HG02973 (cell line): ENCODE data around the gene SLIT1.

Experiments
- ATAC-seq: cut with Tn5 transposase; IDR thresholded peaks from one replicate; pipeline ENCODE4 v1.9.1; 2021; ENCODE audit warnings: moderate library complexity; ENCODE audit not compliant: unreplicated experiment

SLIT1 gene

DNA sequence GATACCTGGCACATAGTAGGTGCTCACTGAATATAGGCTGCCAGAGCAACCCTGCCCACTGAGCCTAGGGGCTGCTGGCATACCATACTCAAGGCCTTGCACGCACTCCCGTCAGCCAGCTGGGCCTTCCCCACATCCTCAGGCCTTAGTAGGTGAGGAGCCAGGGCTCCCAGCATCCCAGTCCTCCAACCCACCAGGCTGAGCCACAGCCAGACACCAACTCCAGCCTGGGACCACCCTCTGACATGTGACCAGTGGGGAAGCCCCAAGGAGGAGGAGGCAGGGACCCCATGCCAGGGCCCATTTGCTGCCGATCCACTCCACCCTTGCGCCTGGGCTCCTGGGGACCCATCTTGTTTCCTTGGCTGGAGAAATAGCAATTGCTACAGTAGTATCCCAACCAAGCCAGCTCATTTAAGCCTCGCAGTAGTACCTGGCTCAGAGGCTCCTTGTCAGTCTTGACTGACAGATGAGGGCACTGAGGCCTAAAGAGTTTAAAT is 11.4 kb downstream of the SLIT1 start:
- ATAC-seq: no peak

DNA sequence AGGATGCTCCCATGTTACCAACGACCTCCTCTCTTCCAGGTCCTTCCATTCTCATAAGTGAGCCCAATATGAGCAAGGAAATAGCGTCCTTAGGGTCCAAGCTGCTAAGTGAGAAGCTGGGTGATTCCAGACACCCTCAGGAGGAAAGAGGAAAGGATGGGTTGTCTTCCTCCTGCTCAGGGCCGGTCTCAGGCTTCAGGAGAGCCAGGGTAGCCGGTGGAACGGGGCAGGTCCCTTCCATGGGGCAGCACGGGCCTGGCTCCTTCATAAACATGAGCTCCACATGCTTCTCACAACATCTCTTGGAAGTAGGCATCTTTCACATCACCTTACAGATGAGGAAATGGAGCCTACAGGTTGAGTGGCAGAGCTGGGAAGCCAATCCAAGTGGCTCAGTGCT is 12.7 kb downstream of the SLIT1 start:
- ATAC-seq: no peak

DNA sequence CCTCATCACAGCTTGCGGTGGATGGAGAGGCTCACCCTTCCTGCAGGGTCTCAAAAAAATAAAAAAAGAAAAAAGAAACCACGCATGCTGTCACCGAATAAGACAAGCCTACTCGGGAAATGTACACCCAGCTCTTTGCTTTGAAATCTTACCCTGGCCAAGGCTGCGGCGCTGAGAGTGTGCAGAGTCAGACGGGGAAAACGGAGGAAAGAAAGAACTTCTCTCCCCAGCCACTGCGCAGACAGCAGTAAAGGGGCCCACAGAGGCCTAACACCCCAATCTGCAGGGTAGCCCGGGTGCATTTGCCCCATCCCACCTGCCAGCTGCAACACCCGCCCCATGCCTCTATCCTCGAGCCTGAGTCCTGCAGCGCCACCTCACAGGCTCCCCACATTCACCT is 14.8 kb downstream of the SLIT1 start:
- no peak for ATAC-seq

DNA sequence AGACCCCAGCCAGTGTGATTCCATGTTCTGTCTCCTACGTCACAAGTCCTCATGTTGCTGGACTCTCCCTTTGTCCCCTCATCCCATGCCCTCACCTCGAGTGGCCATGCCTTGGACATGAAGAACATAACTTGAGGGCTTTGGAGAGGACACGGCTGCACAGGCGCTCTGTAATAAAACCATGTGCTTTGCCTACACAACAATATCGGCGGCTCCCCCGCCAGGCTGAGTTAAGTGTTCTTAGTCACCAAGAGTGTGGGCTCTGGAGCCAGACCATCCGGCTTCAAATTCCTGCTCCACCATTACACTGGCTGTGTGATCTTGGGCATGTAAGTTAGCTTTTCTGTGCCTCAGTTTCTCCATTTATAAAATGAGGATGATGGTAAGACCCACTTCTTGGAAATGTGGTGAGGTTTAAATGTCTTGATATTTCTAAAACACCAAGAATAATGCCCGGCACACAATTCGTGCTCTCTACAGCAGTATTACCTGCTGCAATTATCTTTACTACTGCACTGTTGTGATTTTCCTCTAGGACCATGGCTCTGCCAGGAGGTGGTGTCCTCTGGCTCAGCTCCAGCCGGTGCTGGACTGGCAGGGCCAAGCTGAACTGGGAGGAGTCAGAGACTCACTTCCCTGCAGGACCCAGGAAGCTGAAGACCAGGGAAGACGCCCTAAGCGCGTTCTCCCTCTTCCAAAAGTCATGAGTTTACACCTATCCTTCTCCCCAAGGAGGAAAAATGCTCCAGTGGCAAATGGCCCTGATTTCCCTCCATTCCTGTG is 15.7 kb downstream of the SLIT1 start:
- ATAC-seq: no peak

DNA sequence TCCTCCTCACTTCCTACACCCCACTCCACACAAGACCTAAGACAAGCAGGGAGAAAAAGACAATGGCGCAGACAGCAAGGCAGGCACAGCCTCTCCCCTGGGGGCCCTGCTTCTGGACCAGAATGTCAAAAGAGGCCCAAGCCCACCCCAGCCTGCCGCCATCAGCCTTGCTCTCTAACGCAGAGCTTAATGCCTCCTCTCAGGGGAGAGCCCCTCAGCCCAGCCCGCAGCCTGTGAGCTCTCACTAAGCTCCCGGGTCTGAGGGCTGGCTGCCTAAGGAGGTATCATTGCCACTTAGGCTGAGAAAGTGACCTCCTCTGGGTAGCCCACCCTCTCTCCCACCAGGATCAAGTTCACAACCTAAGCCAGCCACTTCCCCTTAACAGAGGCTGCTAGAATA is 16.7 kb downstream of the SLIT1 start:
- no peak for ATAC-seq

DNA sequence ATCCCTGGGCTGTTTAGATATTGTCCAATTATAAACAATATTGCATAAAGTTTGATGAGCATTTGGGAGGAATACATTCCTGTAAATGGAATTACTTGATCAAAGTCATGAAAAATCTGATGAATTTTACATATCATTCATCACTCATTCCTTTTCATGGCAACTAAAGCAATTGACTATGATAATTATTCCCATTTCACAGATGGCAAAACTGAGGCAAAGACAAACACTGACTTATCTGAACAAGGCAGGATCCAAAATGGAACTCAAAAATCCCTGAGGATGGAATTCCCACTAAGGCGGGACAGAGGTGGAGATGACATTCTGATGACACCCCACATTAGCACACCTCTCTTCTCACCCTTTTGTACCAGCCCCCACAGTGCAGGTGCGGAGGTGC is 17.1 kb downstream of the SLIT1 start:
- no peak for ATAC-seq

DNA sequence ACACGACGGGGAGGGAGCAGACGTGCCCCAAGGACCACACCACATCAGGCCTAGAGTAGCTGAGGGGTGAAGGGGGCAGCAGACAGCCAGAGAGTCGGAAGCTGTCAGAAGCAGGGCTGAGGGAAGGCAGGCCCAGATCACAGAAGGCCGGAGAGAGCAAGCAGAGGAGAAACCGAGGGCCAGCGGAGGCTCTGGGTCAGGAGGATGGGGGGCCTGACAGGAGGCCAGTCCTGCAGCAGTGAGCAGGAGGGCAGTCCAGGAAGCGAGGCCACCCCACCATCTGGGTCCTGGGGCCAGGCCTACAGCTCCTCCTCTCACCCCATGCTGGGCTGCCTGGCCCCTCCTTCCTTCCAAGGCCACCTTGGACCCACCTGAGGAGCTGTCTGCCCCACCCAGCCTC is 20.3 kb downstream of the SLIT1 start:
- no peak for ATAC-seq

DNA sequence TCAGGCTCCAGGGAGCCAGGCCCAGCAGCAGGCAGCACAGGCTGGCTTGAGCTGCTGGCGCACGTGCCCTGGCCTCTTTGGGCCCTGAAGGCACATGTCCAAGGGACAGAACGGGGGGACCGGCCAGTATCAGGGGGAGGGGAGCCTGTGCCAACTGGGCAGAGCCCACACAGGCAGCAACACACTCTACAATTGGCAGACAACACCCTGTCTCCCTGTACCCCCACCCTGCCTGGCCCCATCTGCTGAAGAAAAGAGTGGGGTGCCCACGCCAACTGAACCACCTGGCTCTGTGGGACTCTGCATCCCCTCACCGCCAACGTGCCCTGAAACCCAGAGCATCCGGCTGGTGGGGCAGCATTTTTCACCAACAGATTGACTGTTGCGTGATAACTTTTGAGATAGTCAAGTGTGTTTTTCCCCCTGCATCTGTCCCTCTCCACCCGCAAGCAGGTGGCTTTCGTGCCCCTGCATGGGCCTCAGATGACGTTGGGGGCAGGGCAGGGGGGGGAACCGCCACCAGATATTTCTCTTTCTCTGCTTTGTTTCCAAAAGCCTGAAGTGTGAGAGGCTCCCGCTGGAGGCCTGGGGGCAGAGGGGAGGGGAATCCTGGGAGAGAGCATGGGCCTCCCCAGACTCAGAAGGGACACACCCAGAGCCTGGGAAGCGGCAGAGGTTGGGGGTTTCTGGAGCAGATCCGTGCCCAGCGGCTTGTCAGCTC is 21.8 kb downstream of the SLIT1 start:
- no peak for ATAC-seq

DNA sequence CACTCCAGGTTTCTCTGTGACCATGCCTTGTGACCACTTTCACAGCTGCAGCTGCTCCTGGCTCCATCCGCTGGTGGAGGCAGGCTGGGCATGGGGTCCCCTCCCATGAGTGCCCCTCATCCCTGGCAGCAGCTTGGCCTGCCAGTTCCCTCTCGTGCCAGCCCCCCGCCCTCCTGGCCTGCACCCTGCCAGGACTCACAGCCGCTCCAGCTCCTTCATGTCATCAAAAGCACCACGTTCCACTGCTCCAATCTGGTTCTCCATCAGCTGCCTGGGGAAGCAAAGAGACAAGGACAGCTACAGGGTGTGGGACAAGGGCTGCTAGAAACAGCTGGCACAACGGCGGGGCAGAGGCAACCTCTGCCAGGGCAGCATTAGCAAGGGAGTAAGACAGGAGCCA is 22.6 kb downstream of the SLIT1 start:
- no peak for ATAC-seq

DNA sequence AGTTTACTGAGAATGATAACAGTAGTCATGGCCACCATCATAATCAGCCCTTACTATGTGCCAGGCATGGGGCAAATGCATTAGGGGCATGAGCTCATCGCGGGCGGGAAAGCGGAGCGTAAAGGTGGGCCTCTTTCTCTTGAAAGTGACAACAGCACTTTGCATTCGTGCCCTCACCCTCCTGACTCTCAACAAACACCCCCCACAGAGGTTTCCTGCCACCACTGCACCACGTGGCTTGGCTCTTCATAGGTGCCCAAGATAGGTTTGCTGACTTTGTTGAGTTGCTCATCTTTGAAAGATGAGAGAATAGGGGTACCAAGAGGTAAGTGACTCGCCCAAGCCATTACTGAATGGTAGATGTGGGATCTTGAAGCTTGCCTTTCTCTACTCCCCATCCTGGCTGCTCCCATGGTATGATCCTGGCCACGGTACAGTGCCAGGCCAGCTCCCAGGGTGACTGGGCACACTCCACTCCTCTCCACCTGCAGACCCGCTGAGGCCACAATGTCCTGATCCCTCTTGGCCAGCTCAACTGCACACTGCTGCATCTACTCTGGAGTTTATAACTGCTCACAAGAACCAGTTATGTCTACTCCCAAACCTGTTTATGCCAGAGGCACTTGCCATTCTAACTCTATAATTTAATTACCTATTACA is 26.0 kb downstream of the SLIT1 start:
- ATAC-seq: no peak

DNA sequence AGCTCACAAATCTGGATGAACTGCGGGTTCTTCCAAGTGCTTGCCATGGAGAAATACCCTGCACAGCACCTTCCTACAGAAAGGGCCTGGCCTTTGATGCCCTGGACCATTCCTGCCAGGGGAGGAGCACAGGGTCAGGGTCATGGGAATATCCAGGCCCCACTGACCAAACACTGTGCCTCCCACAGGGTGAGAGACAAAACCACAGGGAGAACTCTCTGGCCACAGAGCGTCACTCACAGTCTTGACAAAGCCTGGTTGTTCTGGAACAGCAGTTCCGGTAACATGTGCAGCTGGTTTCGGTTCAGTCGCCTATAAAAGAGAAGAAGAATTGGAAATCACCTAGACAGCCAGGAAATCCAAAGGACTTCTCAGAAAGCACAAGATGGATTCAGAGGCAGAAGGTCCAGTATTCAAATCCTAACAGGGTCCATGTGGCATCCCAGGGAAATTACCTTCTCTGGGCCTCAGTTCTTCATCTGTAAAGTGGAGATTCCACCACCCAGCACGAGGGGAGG is 28.1 kb downstream of the SLIT1 start:
- no peak for ATAC-seq

DNA sequence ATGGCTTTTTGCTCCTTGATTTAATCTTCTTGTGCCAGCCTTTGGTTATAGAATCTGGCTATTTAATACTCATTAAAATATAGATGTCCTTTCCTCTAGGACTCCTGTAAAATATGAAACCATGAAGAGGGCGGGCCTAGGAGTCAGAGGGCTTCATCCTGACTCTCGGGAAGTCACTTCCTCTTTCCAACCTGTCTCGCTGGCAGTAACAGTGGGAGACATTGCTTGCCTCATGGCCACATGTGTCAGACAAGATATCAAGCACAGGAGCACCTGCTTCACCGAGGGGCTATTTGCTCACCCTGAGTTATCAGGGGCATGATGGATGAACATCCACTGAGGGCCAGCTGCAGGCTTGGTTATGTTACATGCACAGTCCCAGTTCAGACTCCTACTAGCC is 31.0 kb downstream of the SLIT1 start:
- no peak for ATAC-seq

DNA sequence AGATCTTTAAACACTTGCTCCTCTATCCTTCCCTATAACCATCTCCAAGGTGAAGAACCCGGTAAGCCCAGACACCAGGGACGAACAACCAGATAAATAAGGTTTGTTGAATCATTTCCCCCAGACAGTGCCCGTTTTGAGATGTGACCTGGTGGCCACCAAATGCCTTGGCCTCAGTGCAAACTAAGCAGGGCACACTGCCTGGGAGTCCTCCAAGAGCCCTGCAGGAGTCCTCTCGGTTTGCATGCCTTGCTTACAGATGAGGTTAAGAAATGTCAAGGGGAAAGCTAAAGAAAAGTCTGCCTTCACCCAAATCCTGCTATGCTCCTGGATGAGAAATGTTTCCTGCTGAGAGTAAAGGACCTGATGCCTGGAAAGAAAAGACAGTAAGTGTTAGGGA is 31.6 kb downstream of the SLIT1 start:
- no peak for ATAC-seq

DNA sequence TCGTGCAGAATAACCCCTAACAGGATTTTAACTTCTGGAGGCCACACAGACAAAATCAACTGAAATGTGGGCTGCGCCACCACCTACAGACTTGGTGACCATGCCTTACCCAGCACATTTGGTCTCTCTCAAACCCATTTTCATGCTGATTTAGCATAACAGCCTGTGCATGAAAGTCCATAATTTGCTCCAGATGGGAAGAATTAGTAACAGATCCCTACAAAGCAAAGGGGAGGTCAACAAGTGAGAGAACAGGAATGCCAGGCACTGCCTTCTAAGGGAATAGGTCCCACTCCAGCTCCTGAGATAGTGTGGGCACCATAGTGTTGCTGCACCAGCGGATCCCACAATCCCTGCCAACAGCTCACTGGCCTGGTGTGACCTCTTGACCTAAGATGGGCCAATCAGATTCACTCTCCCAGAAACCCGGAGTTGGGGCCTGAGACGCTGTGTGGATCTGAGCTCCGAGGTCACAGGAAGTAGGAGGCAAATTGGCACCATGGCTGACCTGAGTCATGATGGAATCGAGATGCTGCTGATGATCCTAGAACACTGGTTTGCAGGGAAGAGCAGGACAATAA is 32.4 kb downstream of the SLIT1 start:
- no peak for ATAC-seq

DNA sequence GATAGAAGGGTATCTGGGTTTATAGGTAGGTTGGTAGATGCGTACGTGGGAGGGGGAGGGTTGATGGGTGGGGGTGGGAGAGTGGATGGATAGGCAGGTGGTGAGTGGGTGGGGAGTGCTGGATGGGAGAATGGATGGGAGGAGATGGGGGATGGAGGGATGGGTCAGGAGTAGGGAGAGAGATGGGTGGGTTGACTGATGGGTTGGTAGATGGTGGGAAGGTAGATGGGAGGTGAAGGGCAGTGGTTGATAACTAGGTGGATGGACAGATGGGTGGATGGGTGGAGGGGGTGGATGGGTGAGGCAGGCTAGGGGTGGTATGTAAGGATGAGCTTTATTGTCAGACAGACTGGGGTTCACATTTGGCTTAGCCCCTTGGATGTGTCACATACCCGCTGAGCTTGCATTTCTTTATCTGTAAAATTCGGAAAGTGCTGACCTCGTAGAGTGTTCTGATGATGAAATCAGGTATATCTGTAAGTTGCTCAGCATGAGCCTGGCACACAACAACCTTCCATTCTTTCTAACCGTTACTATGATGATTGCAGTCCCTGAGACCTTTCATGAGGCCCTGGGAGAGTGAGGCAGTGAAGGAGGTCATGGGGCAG is 34.3 kb downstream of the SLIT1 start:
- no peak for ATAC-seq

DNA sequence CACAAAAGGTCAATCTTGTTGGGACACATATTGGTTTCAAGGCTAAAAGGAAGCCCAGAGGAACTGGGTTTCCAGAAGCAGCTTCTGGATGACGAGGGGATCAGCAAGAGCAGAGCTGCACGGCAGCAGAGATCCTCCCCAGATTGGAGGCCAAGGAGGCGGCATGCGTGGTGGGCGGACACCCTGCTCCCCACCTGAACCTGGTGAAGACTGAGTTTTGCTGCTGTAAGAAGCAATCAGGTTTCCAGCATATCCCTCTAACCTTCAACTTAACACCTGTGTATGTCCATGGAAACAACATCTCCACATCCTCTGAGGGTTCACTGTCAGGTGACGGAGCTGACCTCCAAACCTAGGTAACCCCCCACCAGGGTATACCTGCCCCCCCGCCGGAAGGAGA is 35.1 kb downstream of the SLIT1 start:
- no peak for ATAC-seq

DNA sequence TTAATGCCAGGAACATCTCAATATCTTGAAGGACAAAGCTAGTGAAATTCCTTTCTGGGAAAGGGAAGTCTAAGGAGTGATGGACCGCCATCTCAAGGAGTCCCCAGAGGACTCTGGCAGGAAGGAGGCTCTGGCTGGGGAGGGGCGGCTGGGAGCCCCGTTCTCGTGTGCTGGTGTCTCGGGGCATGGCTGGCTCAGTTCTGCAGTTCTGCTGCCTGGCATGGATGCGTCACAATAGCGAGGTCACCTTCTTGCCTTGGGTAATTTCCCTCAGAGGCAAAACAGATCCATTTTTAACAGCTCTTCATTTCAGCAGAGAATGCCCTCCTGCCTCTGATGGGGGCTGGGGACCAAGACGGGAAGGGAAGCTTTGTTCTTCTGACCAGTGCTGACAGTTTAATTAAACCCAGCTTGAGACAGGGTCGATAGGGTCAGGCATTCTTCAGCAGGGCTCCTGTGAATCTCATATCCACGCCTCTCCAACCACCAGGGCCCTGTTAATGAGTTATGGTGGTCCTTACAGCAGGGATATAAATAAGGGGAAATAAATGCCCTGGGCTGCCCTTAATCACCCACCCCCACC is 35.7 kb downstream of the SLIT1 start:
- no peak for ATAC-seq

DNA sequence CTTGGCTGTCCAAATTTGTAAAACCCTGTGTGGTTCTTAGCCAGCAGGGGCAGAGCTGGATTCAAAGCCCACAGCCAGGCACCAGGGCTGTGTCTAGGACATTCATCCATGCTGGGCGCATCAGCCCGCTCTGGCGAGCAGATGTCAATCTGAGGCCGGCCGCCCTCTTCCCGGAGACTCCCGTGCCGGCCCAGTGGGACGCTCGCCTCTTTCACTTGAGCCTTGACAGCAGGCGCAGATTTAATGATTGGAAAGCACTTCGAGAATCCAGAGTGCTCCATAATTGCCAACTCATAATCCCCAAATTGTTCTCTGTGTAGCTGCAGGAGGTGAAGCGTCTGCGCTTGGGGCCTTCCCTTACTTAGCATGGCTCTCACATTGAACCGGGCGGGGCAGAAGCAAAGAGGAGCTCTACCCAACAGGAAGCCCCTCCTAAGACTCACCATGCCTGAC is 36.7 kb downstream of the SLIT1 start:
- ATAC-seq: no peak

DNA sequence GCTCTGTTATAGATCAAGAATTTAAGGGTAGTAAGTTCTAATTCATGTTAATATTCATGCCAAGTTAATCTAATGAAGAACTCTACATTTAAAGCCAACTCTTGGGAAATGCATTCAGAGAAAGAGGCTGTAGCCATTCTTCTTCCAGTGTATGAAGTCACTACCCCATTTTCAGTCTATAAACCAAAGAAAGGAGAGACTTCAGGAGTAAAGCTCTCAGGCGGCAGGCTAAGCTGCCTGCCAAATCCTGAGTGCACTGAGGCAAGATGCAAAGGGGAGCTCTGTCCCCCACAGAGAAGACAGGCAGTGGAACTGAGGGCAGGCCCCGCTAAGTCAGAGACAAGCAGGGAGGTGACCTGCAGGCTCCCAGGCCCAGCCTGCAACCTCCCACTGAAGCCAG is 41.5 kb downstream of the SLIT1 start:
- ATAC-seq: no peak

DNA sequence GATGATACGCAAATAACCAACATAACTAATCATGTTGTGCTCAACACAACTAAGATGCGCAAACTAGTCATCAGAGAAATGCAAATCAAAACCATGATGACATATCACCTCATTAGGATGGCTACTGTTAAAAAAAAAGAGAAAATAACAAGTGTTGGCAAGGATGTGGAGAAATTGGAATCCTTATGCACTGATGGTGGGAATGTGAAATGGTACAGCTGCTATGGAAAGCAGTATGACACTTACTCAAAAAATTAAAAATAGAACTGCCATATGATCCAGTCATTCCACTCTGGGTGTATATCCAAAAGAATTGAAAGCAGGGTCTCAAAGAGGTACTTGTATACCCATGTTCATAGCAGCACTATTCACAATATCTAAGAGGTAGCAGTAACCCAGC is 42.9 kb downstream of the SLIT1 start:
- no peak for ATAC-seq
